IMR-90 (cell line): Measurements from ENCODE around the gene LGI1. TPM values are rescaled to one million over a fixed set of nuclear protein-coding genes. Genes with fewer than 3 reads are reported as not detected.

ENCODE experiments used
- ATAC-seq: fragments of 200-7000 bp; cut with Tn5 transposase; 2 replicates; pipeline ENCODE4 v1.9.1; 2020; ENCODE audit warnings: low read depth, mild to moderate bottlenecking, moderate library complexity
- BruUV-seq: library from RNA; stranded (reverse); fragments of 400-500 nt; replicated peaks from 2 replicates; lab custom pipeline; 2021; lab: Mats Ljungman, UMichigan
- CTCF ChIA-PET: fragments of 300-600 bp; formaldehyde crosslinking; extraction: SDS; loops from one replicate; lab custom pipeline; 2021; ENCODE audit warnings: antibody characterized with exemption; lab: Yijun Ruan, JAX
- POLR2A ChIA-PET: fragments of 300-600 bp; sonication (Branson Sonifier 250); formaldehyde crosslinking; loops from one replicate; lab custom pipeline; 2022; ENCODE audit warnings: antibody characterized with exemption; ENCODE audit not compliant: unreplicated experiment; lab: Charles Lee
- DNase-seq: peaks from one replicate; pipeline ENCODE4 v3.0.0; 2013
- H2AFZ ChIP-seq: replicated peaks from 2 replicates; pipeline ENCODE3; 2013; ENCODE audit warnings: low read length, mild to moderate bottlenecking; ENCODE audit not compliant: poor library complexity
- H2AK5ac ChIP-seq: 2 replicates; pipeline ENCODE4 v1.6.1; 2013; ENCODE audit warnings: low read depth, low read length, inconsistent platforms
- H2AK9ac ChIP-seq: replicated peaks from 2 replicates; pipeline ENCODE3; 2013; ENCODE audit warnings: mild to moderate bottlenecking, low read depth, low read length, moderate library complexity; ENCODE audit not compliant: poor library complexity
- H2BK120ac ChIP-seq: 2 replicates; pipeline ENCODE4 v1.6.1; 2013; ENCODE audit warnings: low read depth, low read length, inconsistent platforms
- H2BK15ac ChIP-seq: 3 replicates; pipeline ENCODE4 v1.6.1; 2013; ENCODE audit warnings: low read depth, low read length, inconsistent platforms
- H2BK20ac ChIP-seq: 2 replicates; pipeline ENCODE4 v1.6.1; 2013; ENCODE audit warnings: low read depth, mild to moderate bottlenecking, inconsistent platforms, low read length, moderate library complexity
- H2BK5ac ChIP-seq: 2 replicates; pipeline ENCODE4 v1.6.1; 2013; ENCODE audit warnings: mild to moderate bottlenecking, low read depth, low read length, inconsistent platforms; ENCODE audit not compliant: poor library complexity, severe bottlenecking
- H3K14ac ChIP-seq: replicated peaks from 2 replicates; pipeline ENCODE4 v1.6.1; 2013; ENCODE audit warnings: low read depth, low read length, inconsistent platforms
- H3K18ac ChIP-seq: 2 replicates; pipeline ENCODE4 v1.6.1; 2013; ENCODE audit warnings: low read depth, low read length, control low read depth
- H3K23ac ChIP-seq: 2 replicates; pipeline ENCODE4 v1.6.1; 2013; ENCODE audit warnings: low read depth, low read length, inconsistent platforms
- H3K27ac ChIP-seq: 2 replicates; pipeline ENCODE4 v1.5.1; 2013; ENCODE audit warnings: mild to moderate bottlenecking, control low read depth, low read length; ENCODE audit not compliant: insufficient read depth
- H3K27me3 ChIP-seq: 2 replicates; pipeline ENCODE4 v1.6.1; 2013; ENCODE audit warnings: low read length; ENCODE audit not compliant: control insufficient read depth, insufficient read depth
- H3K36me3 ChIP-seq: 2 replicates; pipeline ENCODE4 v1.6.1; 2013; ENCODE audit warnings: low read length, mixed read lengths; ENCODE audit not compliant: control insufficient read depth, insufficient read depth
- H3K4ac ChIP-seq: 2 replicates; pipeline ENCODE4 v1.6.1; 2013; ENCODE audit warnings: low read depth, low read length, inconsistent platforms
- H3K4me1 ChIP-seq: 2 replicates; pipeline ENCODE4 v1.6.1; 2013; ENCODE audit warnings: low read length, mixed read lengths; ENCODE audit not compliant: control insufficient read depth, insufficient read depth
- H3K4me2 ChIP-seq: 2 replicates; pipeline ENCODE4 v1.6.1; 2013; ENCODE audit warnings: low read depth, mild to moderate bottlenecking, control low read depth, low read length, moderate library complexity
- H3K4me3 ChIP-seq: 2 replicates; pipeline ENCODE4 v1.5.1; 2013; ENCODE audit warnings: low read depth, mild to moderate bottlenecking, control low read depth, low read length, moderate library complexity; ENCODE audit not compliant: insufficient read depth
- H3K56ac ChIP-seq: 2 replicates; pipeline ENCODE4 v1.6.1; 2013; ENCODE audit warnings: low read length, inconsistent platforms; ENCODE audit not compliant: insufficient read depth; ENCODE audit errors: extremely low read depth
- H3K79me1 ChIP-seq, 2 experiments: 2 replicates each; pipeline ENCODE4 v1.6.1; 2013; ENCODE audit warnings: low read length in 2 of 2, inconsistent platforms in 1 of 2, low read depth in 1 of 2
- H3K9ac ChIP-seq: 2 replicates; pipeline ENCODE4 v1.6.1; 2013; ENCODE audit warnings: low read depth, low read length, control low read depth
- H3K9me1 ChIP-seq: 2 replicates; pipeline ENCODE4 v1.6.1; 2013; ENCODE audit warnings: low read length, inconsistent platforms; ENCODE audit not compliant: insufficient read depth
- H3K9me3 ChIP-seq: 2 replicates; pipeline ENCODE4 v1.6.1; 2013; ENCODE audit warnings: low read length; ENCODE audit not compliant: control insufficient read depth, insufficient read depth
- H4K20me1 ChIP-seq: 2 replicates; pipeline ENCODE4 v1.6.1; 2013; ENCODE audit warnings: low read length, inconsistent platforms; ENCODE audit not compliant: insufficient read depth
- H4K5ac ChIP-seq: 2 replicates; pipeline ENCODE4 v1.6.1; 2013; ENCODE audit warnings: mild to moderate bottlenecking, low read depth, low read length, control low read depth
- H4K8ac ChIP-seq, 2 experiments: 2 replicates each; pipeline ENCODE4 v1.6.1; 2013; ENCODE audit warnings: low read depth in 2 of 2, low read length in 2 of 2, control low read depth in 1 of 2, inconsistent platforms in 1 of 2
- H4K91ac ChIP-seq: 2 replicates; pipeline ENCODE4 v1.6.1; 2013; ENCODE audit warnings: low read depth, low read length, inconsistent platforms; ENCODE audit not compliant: insufficient read depth
- BHLHE40 ChIP-seq: fragments of 150-350 bp; IDR thresholded peaks from 2 replicates; pipeline ENCODE4 v1.6.1; 2016; ENCODE audit warnings: mild to moderate bottlenecking, low read depth, low read length
- MAFK ChIP-seq: IDR thresholded peaks from 2 replicates; pipeline ENCODE4 v1.6.1; 2012; ENCODE audit warnings: low read depth, low read length, improper control_type of control experiment
- NFE2L2 ChIP-seq: fragments of 150-350 bp; IDR thresholded peaks from 2 replicates; pipeline ENCODE4 v1.6.1; 2016; ENCODE audit warnings: low read depth, mild to moderate bottlenecking, low read length
- RAD21 ChIP-seq: IDR thresholded peaks from 2 replicates; pipeline ENCODE4 v1.6.1; 2012; ENCODE audit warnings: low read length, improper control_type of control experiment
- RCOR1 ChIP-seq: IDR thresholded peaks from 2 replicates; pipeline ENCODE4 v1.6.1; 2012; ENCODE audit warnings: mild to moderate bottlenecking, low read length, improper control_type of control experiment; ENCODE audit not compliant: insufficient replicate concordance
- WGBS, 2 experiments: methylation state at CpG; one replicate each; pipeline versions ENCODE4 v1.1.5 to v1.1.7; 2013; ENCODE audit warnings: missing lambda C conversion rate in 2 of 2; ENCODE audit not compliant: insufficient read length in 1 of 2; ENCODE audit errors: extremely low coverage in 2 of 2; 5-methylcytosine and 5-hydroxymethylcytosine counted together
- dilution Hi-C: fragments of 300-500 bp; cut with HindIII; formaldehyde crosslinking; loops from one replicate; pipeline ENCODE4 v1.14.3; 2018; ENCODE audit warnings: low sequenced_read_pairs; ENCODE audit not compliant: unreplicated experiment
- in situ Hi-C: fragments of 300-500 bp; cut with MboI; formaldehyde crosslinking; loops from 3 replicates; pipeline ENCODE4 v1.14.3; 2019; ENCODE audit warnings: low sequenced_read_pairs, inconsistent platforms, mixed read lengths
- intact Hi-C: fragments of 100-400 bp; cut with micrococcal nuclease; formaldehyde crosslinking; loops from 2 replicates; pipeline ENCODE4 v1.10.0; 2022
- polyA plus RNA-seq, 3 experiments: library from polyadenylated mRNA; depleted of rRNA; stranded (reverse); fragments of >200 nt; gene quantifications; 2 replicates each; pipeline ENCODE4 v1.2.3, GENCODE V29; 2012; ENCODE audit warnings: low replicate concordance in 1 of 3
- total RNA-seq: library from RNA; depleted of rRNA; stranded (reverse); fragments of >200 nt; gene quantifications from 2 replicates; pipeline ENCODE4 v1.2.3, GENCODE V29; 2012
- TF ChIP-seq, protein P1 (sequence below): conservative IDR thresholded peaks from 2 replicates; pipeline ENCODE4 v1.5.1; 2012; ENCODE audit warnings: mild to moderate bottlenecking, low read depth, low read length, improper control_type of control experiment

Gene LGI1
- total and polyA plus RNA-seq, 2 of the 4 experiments (the other 2 are of a cell fraction): not detected

- Histone ChIP-seq H3K56ac (no peak overlapping the region), H3K9ac (no peak overlapping the region), H2BK120ac (no peak overlapping the region), H3K4me1 (no peaks in the 10 kb centered on the region), H3K27ac (no peak overlapping the region), H3K27me3 (peaks cover 4% of the 10 kb centered on the region), H3K14ac (no peak overlapping the region), H2BK20ac (no peak overlapping the region), H4K8ac (no peak overlapping the region), H3K4me2 (no peak overlapping the region), H2AFZ (no peak overlapping the region), H4K5ac (no peak overlapping the region), H2AK9ac (no peak overlapping the region), H2BK5ac (no peak overlapping the region), H3K79me1 (no peaks in the 10 kb centered on the region), H3K36me3 (no peaks in the 10 kb centered on the region), H2AK5ac (no peak overlapping the region), H3K9me3 (no peaks in the 10 kb centered on the region), H4K91ac (no peak overlapping the region), H2BK15ac (no peak overlapping the region), H4K20me1 (no peaks in the 10 kb centered on the region), H3K4ac (no peak overlapping the region), H3K23ac (no peak overlapping the region), H3K4me3 (no peak overlapping the region), H3K9me1 (no peaks in the 10 kb centered on the region), H3K18ac (no peak overlapping the region)
- POLR2A ChIA-PET: no interaction called here
- intact Hi-C loops (no loop called here), in situ Hi-C loops (no loop called here), dilution Hi-C loops (no loop called here)
- CTCF ChIA-PET: no interaction called here
- WGBS, 2 experiments: no CpG with 5 or more reads among the region's 3 CpGs
- ATAC-seq (no peak), DNase-seq (no peak)
- BruUV-seq: no TSS peak
- no peak for TF ChIP-seq RAD21
- TF ChIP-seq BHLHE40: no peak
- TF ChIP-seq MAFK: no peak
- no peak for TF ChIP-seq RCOR1
- TF ChIP-seq, protein P1, sequence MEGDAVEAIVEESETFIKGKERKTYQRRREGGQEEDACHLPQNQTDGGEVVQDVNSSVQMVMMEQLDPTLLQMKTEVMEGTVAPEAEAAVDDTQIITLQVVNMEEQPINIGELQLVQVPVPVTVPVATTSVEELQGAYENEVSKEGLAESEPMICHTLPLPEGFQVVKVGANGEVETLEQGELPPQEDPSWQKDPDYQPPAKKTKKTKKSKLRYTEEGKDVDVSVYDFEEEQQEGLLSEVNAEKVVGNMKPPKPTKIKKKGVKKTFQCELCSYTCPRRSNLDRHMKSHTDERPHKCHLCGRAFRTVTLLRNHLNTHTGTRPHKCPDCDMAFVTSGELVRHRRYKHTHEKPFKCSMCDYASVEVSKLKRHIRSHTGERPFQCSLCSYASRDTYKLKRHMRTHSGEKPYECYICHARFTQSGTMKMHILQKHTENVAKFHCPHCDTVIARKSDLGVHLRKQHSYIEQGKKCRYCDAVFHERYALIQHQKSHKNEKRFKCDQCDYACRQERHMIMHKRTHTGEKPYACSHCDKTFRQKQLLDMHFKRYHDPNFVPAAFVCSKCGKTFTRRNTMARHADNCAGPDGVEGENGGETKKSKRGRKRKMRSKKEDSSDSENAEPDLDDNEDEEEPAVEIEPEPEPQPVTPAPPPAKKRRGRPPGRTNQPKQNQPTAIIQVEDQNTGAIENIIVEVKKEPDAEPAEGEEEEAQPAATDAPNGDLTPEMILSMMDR: no peak
- no peak for TF ChIP-seq NFE2L2
These were observed 32.7 kb downstream of the LGI1 start for GRCh38 chr10:93790439-93790838.
